RWPE1 (cell line): Measurements from ENCODE around the gene RNF151.

ENCODE experiments used
- CTCF ChIA-PET: fragments of 350-600 bp; sonication (Branson Sonifier 250); formaldehyde crosslinking; extraction: SDS; loops from one replicate; lab custom pipeline; 2021; lab: Yijun Ruan, JAX
- POLR2A ChIA-PET: fragments of 400-600 bp; formaldehyde crosslinking; extraction: SDS; loops from one replicate; lab custom pipeline; 2020; ENCODE audit warnings: antibody characterized with exemption; ENCODE audit not compliant: low non-redundant PET; lab: Yijun Ruan, JAX
- DNase-seq: peaks from one replicate; pipeline ENCODE4 v3.0.0; 2012; ENCODE audit warnings: low spot score
- H3K27ac ChIP-seq: fragments of 450-650 bp; 2 replicates; pipeline ENCODE4 v1.5.1; 2017
- CTCF ChIP-seq: fragments of 450-650 bp; conservative IDR thresholded peaks from 2 replicates; pipeline ENCODE4 v1.5.1; 2017; ENCODE audit warnings: low read depth, mild to moderate bottlenecking

Gene RNF151

GRCh38 chr16:1973461-1974156 is 7.0 kb downstream of the RNF151 start:
- TF ChIP-seq CTCF: no peak
- POLR2A ChIA-PET: interaction anchor here (0.6 kb wide), 1 partner anchor 33 kb away, joined by 4 read pairs; no protein-coding TSS in a partner anchor
- CTCF ChIA-PET: no interaction called here
- no peak for DNase-seq
- H3K27ac ChIP-seq: peak overlapping the region; percentile 94; the same call in 1 of the 2 replicates

- DNase-seq: no peak
- CTCF ChIA-PET: no interaction called here
- TF ChIP-seq CTCF: no peak
- POLR2A ChIA-PET: no interaction called here
- H3K27ac ChIP-seq: no peak overlapping the region
These were observed 7.8 kb downstream of the RNF151 start for GRCh38 chr16:1974157-1975070.

- no peak for TF ChIP-seq CTCF
- peak overlapping the region; percentile 74 for H3K27ac ChIP-seq
- no peak for DNase-seq
- CTCF ChIA-PET: interaction anchor here (0.6 kb wide), 1 partner anchor 47 kb away, joined by 3 read pairs; no protein-coding TSS in a partner anchor
- POLR2A ChIA-PET: no interaction called here
These were observed 9.0 kb downstream of the RNF151 start for GRCh38 chr16:1975432-1976215.

GRCh38 chr16:1976216-1976520 is 9.5 kb downstream of the RNF151 start:
- no peak for TF ChIP-seq CTCF
- ChIA-PET CTCF (interaction anchor here (0.6 to 0.8 kb wide), 2 partner anchors 9 to 48 kb away, joined by 3 read pairs; no protein-coding TSS in a partner anchor), POLR2A (interaction anchor here (0.6 kb wide), 1 partner anchor 9 kb away, joined by 3 read pairs; the partner anchor contains the start of gene RNF151)
- H3K27ac ChIP-seq: peak overlapping the region; percentile 74
- no peak for DNase-seq

- POLR2A ChIA-PET: interaction anchor here (0.6 kb wide), 1 partner anchor 160 kb away, joined by 3 read pairs; no protein-coding TSS in a partner anchor
- no peak for TF ChIP-seq CTCF
- no peak for DNase-seq
- H3K27ac ChIP-seq: peak overlapping the region; percentile 74
- CTCF ChIA-PET: interaction anchor here (0.6 to 0.8 kb wide), 2 partner anchors 7 to 56 kb away, joined by 3 read pairs; no protein-coding TSS in a partner anchor
These were observed 10.6 kb downstream of the RNF151 start for GRCh38 chr16:1976951-1977874.
